Keratinocyte (primary cell): Measurements from ENCODE around the gene TEX29. TPM values are rescaled to one million over a fixed set of nuclear protein-coding genes. Genes with fewer than 3 reads are reported as not detected.

ENCODE experiments used
- DNase-seq: peaks from one replicate; pipeline ENCODE4 v3.0.0-alpha.2; 2011; ENCODE audit warnings: low read depth, missing footprints, low spot score
- FAIRE-seq: peaks from 2 replicates; lab custom pipeline; 2011; peaks lifted over from hg19 to GRCh38; lab: Jason Lieb, UNC
- H2AFZ ChIP-seq: 2 replicates; pipeline ENCODE4 v1.6.0; 2012; ENCODE audit warnings: low read length, control low read depth, inconsistent platforms; ENCODE audit not compliant: control insufficient read depth
- H3K27ac ChIP-seq: 2 replicates; pipeline ENCODE4 v1.5.1; 2011; ENCODE audit warnings: low read length; ENCODE audit not compliant: control insufficient read depth, insufficient read depth
- H3K27me3 ChIP-seq: 3 replicates; pipeline ENCODE4 v1.6.0; 2011; ENCODE audit warnings: low read length; ENCODE audit not compliant: control insufficient read depth, insufficient read depth; ENCODE audit errors: extremely low read depth
- H3K36me3 ChIP-seq, 2 experiments: 2 replicates in 1 of 2; 3 replicates in 1 of 2; pipeline ENCODE4 v1.5.1; 2011; ENCODE audit warnings: low read length in 2 of 2, mild to moderate bottlenecking in 1 of 2; ENCODE audit not compliant: control insufficient read depth in 2 of 2, insufficient read depth in 2 of 2; ENCODE audit errors: extremely low read depth in 1 of 2
- H3K4me1 ChIP-seq: 3 replicates; pipeline ENCODE4 v1.5.1; 2011; ENCODE audit warnings: low read length; ENCODE audit not compliant: control insufficient read depth, insufficient read depth; ENCODE audit errors: extremely low read depth
- H3K4me2 ChIP-seq: 3 replicates; pipeline ENCODE4 v1.6.0; 2011; ENCODE audit warnings: low read depth, low read length; ENCODE audit not compliant: control insufficient read depth, insufficient read depth; ENCODE audit errors: extremely low read depth
- H3K4me3 ChIP-seq, 3 experiments: fragments of 200-600 bp in 1 of 3; sonication (generic) in 1 of 3; 2 replicates in 2 of 3; 3 replicates in 1 of 3; pipeline ENCODE4 v1.5.1; 2011 to 2016; ENCODE audit warnings: low read length in 3 of 3, mild to moderate bottlenecking in 3 of 3, control low read depth in 2 of 3, inconsistent platforms in 1 of 3, low read depth in 1 of 3, mixed read lengths in 1 of 3, mixed run types in 1 of 3, moderate library complexity in 1 of 3; ENCODE audit not compliant: control insufficient read depth in 2 of 3, insufficient read depth in 2 of 3; ENCODE audit errors: extremely low read depth in 1 of 3
- H3K79me2 ChIP-seq: 2 replicates; pipeline ENCODE4 v1.6.0; 2012; ENCODE audit warnings: low read length; ENCODE audit not compliant: control insufficient read depth, insufficient read depth
- H3K9ac ChIP-seq: 3 replicates; pipeline ENCODE4 v1.6.0; 2011; ENCODE audit warnings: low read length; ENCODE audit not compliant: control insufficient read depth, insufficient read depth; ENCODE audit errors: extremely low read depth
- H3K9me1 ChIP-seq: 3 replicates; pipeline ENCODE4 v1.6.0; 2011; ENCODE audit warnings: low read length; ENCODE audit not compliant: control insufficient read depth, insufficient read depth; ENCODE audit errors: extremely low read depth
- H3K9me3 ChIP-seq: 2 replicates; pipeline ENCODE4 v1.5.1; 2012; ENCODE audit warnings: low read depth, low read length; ENCODE audit not compliant: control insufficient read depth
- H4K20me1 ChIP-seq: 3 replicates; pipeline ENCODE4 v1.6.0; 2011; ENCODE audit warnings: low read length; ENCODE audit not compliant: control insufficient read depth, insufficient read depth; ENCODE audit errors: extremely low read depth
- EZH2 ChIP-seq: IDR thresholded peaks from one replicate; pipeline ENCODE4 v1.6.1; 2012; ENCODE audit warnings: inconsistent platforms, mild to moderate bottlenecking, low read length, moderate library complexity
- dilution Hi-C: fragments of 300-500 bp; cut with MboI; formaldehyde crosslinking; loops from one replicate; pipeline ENCODE4 v1.7.0; 2020; ENCODE audit warnings: low sequenced_read_pairs; ENCODE audit not compliant: extremely low pct_ligation_motif_present
- polyA plus RNA-seq, 5 experiments: library from polyadenylated mRNA; depleted of rRNA in 3 of 5; stranded (reverse) in 3 of 5; stranded (forward) in 1 of 5; unstranded in 1 of 5; fragments of >200 nt; gene quantifications; 1 replicate in 1 of 5; 2 replicates in 3 of 5; 3 replicates in 1 of 5; pipeline versions ENCODE4 v1.2.1 to v1.2.3, GENCODE V29; 2011 to 2012; ENCODE audit warnings: missing spikeins in 2 of 5, low read depth in 1 of 5, low replicate concordance in 1 of 5
- TF ChIP-seq, protein P1 (sequence below), 3 experiments: IDR thresholded peaks in 1 of 3; conservative IDR thresholded peaks in 1 of 3; optimal IDR thresholded peaks in 1 of 3; 2 replicates in 2 of 3; 3 replicates in 1 of 3; pipeline versions ENCODE3 to v1.5.1; 2011; ENCODE audit warnings: low read length in 3 of 3, mild to moderate bottlenecking in 3 of 3, moderate library complexity in 2 of 3, control low read depth in 1 of 3, inconsistent platforms in 1 of 3; ENCODE audit not compliant: insufficient read depth in 2 of 3; ENCODE audit errors: extremely low read depth in 1 of 3

Gene TEX29
- polyA plus RNA-seq, 1 donor (not counting 4 experiments of a cell fraction or from before 2014, with no cell fraction given), result 0.18 TPM

DNA sequence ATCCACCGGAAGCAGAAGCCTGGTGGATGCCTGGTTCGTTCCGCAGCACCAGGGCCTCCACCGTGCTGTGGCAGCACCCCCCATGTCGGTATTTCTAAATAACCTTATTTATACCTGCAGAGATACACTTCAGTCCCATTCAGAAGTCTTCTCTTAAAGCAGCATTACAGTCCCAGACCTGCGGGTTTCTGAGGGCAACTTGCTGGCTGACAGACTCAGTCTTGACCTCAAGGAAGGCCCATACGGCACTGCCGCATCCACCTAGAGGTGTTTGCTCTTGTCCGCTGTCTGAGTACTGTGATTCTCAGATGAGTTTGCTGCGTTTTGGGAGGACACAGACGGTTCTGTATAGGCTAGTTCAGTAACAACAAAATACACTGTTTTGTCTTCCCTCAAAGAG, 16.9 kb upstream of the TEX29 start:
- Histone ChIP-seq H3K4me2 (no peak overlapping the region), H3K79me2 (no peaks in the 10 kb centered on the region), H3K9ac (no peak overlapping the region), H3K9me1 (no peaks in the 10 kb centered on the region), H2AFZ (no peak overlapping the region), H3K4me3 (no peak overlapping the region), H3K27ac (no peak overlapping the region), H4K20me1 (no peaks in the 10 kb centered on the region), H3K9me3 (no peaks in the 10 kb centered on the region), H3K27me3 (no peaks in the 10 kb centered on the region), H3K36me3 (peaks cover 17 to 29% of the 10 kb centered on the region in 2 experiments), H3K4me1 (no peaks in the 10 kb centered on the region)
- FAIRE-seq (no peak), DNase-seq (no peak)
- TF ChIP-seq EZH2, result no peak
- TF ChIP-seq, protein P1, sequence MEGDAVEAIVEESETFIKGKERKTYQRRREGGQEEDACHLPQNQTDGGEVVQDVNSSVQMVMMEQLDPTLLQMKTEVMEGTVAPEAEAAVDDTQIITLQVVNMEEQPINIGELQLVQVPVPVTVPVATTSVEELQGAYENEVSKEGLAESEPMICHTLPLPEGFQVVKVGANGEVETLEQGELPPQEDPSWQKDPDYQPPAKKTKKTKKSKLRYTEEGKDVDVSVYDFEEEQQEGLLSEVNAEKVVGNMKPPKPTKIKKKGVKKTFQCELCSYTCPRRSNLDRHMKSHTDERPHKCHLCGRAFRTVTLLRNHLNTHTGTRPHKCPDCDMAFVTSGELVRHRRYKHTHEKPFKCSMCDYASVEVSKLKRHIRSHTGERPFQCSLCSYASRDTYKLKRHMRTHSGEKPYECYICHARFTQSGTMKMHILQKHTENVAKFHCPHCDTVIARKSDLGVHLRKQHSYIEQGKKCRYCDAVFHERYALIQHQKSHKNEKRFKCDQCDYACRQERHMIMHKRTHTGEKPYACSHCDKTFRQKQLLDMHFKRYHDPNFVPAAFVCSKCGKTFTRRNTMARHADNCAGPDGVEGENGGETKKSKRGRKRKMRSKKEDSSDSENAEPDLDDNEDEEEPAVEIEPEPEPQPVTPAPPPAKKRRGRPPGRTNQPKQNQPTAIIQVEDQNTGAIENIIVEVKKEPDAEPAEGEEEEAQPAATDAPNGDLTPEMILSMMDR (optimal IDR thresholded peaks at IDR 0.05 in 1 of 3, IDR thresholded peaks at IDR 0.05 in 1 of 3, conservative IDR thresholded peaks at IDR 0.05 in 1 of 3; ENCODE audit: extremely low read depth in 1 of 3, insufficient read depth in 2 of 3, low read length in 3 of 3), result no peak
- dilution Hi-C loops, result no loop called here

DNA sequence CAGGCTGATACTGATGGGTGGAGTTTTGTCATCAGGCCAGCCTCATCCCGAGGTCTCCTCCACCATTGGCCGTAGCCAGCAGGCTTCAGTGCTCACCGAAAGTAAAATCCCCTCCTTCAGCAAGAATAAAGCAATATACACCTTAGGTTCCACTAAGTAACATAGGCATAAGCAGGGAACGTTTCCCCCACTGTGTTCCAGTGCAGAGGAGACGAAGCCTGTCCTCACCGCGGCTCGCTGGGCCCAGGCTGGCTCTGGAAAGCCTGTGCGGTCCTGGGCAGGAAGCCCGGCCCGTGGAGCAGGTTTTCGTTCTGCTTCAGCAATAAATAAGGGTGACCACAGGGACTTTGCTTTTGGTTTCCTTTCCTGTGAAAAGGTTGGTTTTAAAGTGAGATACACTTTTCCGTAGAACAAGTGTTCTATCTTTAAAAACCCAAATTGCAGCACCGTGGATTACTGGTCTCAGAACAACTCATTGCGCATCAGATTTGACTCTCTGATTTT, 16.3 kb upstream of the TEX29 start:
- no peak for TF ChIP-seq EZH2
- TF ChIP-seq, protein P1 (optimal IDR thresholded peaks at IDR 0.05 in 1 of 3, IDR thresholded peaks at IDR 0.05 in 1 of 3, conservative IDR thresholded peaks at IDR 0.05 in 1 of 3; ENCODE audit: extremely low read depth in 1 of 3, insufficient read depth in 2 of 3, low read length in 3 of 3), result no peak
- dilution Hi-C loops, result no loop called here
- H3K4me1 ChIP-seq, result no peaks in the 10 kb centered on the region
- H3K9ac ChIP-seq, result no peak overlapping the region
- FAIRE-seq (no peak), DNase-seq (no peak)
- H3K4me2 ChIP-seq, result no peak overlapping the region
- no peaks in the 10 kb centered on the region for H3K9me3 ChIP-seq
- no peak overlapping the region for H3K4me3 ChIP-seq
- H3K36me3 ChIP-seq, result peaks cover 17 to 29% of the 10 kb centered on the region in 2 experiments
- H3K9me1 ChIP-seq, result no peaks in the 10 kb centered on the region
- no peaks in the 10 kb centered on the region for H3K79me2 ChIP-seq
- no peak overlapping the region for H2AFZ ChIP-seq
- no peaks in the 10 kb centered on the region for H4K20me1 ChIP-seq
- no peak overlapping the region for H3K27ac ChIP-seq
- H3K27me3 ChIP-seq, result no peaks in the 10 kb centered on the region
